WTC11 (cell line): ENCODE measurements around the gene NUP210L. TPM values are rescaled to one million over a fixed set of nuclear protein-coding genes. Genes with fewer than 3 reads are reported as not detected.

Experiments used
- ATAC-seq: fragments of 200-7000 bp; cut with Tn5 transposase; 2 replicates; pipeline ENCODE4 v1.10.0; 2021; ENCODE audit warnings: mild to moderate bottlenecking, moderate library complexity
- CTCF ChIA-PET: fragments of 300-600 bp; sonication (Branson Sonifier 250); formaldehyde crosslinking; loops from one replicate; lab custom pipeline; 2021; ENCODE audit warnings: antibody characterized with exemption; lab: Charles Lee
- POLR2A ChIA-PET: fragments of 350-600 bp; sonication (Branson Sonifier 250); formaldehyde crosslinking; loops from one replicate; lab custom pipeline; 2021; ENCODE audit warnings: antibody characterized with exemption; lab: Charles Lee
- DNase-seq: peaks from one replicate; pipeline ENCODE4 v3.0.0; 2021; ENCODE audit warnings: low spot score
- H3K27ac Mint-ChIP-seq: 2 replicates; pipeline ENCODE4 v1.8.0; 2021; ENCODE audit warnings: mixed read lengths
- H3K27me3 Mint-ChIP-seq: 2 replicates; pipeline ENCODE4 v1.8.0; 2021; ENCODE audit warnings: low read depth, mild to moderate bottlenecking, moderate library complexity, mixed read lengths
- H3K36me3 Mint-ChIP-seq: 2 replicates; pipeline ENCODE4 v1.8.0; 2021; ENCODE audit warnings: mixed read lengths
- H3K4me1 Mint-ChIP-seq: 2 replicates; pipeline ENCODE4 v1.8.0; 2022; ENCODE audit warnings: mixed read lengths
- H3K4me3 Mint-ChIP-seq: 2 replicates; pipeline ENCODE4 v1.8.0; 2021; ENCODE audit warnings: mild to moderate bottlenecking, moderate library complexity, mixed read lengths
- H3K9me3 Mint-ChIP-seq: 2 replicates; pipeline ENCODE4 v1.8.0; 2021; ENCODE audit warnings: mixed read lengths
- ATF3 ChIP-seq: sonication (generic); formaldehyde crosslinking; conservative IDR thresholded peaks from 2 replicates; pipeline ENCODE4 v1.8.1; 2022; ENCODE audit warnings: mild to moderate bottlenecking, missing genetic modification reagents
- ELF4 ChIP-seq: sonication (generic); formaldehyde crosslinking; IDR thresholded peaks from 2 replicates; pipeline ENCODE4 v1.8.1; 2022; ENCODE audit warnings: low read depth, mild to moderate bottlenecking, moderate library complexity, missing genetic modification reagents
- EMX1 ChIP-seq: fragments of 250-450 bp; sonication (Bioruptor Pico); IDR thresholded peaks from 2 replicates; pipeline ENCODE4 v1.8.0; 2021; ENCODE audit warnings: mild to moderate bottlenecking
- ETV6 ChIP-seq: sonication (generic); formaldehyde crosslinking; IDR thresholded peaks from 2 replicates; pipeline ENCODE4 v1.8.1; 2022; ENCODE audit warnings: mild to moderate bottlenecking, missing genetic modification reagents
- FOXP4 ChIP-seq: sonication (generic); formaldehyde crosslinking; IDR thresholded peaks from 2 replicates; pipeline ENCODE4 v1.8.0; 2022; ENCODE audit warnings: mild to moderate bottlenecking, missing genetic modification reagents
- MAX ChIP-seq: sonication (generic); formaldehyde crosslinking; IDR thresholded peaks from 2 replicates; pipeline ENCODE4 v1.8.0; 2022; ENCODE audit warnings: mild to moderate bottlenecking, missing genetic modification reagents
- MXD4 ChIP-seq: fragments of 250-450 bp; sonication (Bioruptor Pico); IDR thresholded peaks from 2 replicates; pipeline ENCODE4 v1.8.0; 2021; ENCODE audit warnings: mild to moderate bottlenecking, moderate library complexity, borderline replicate concordance
- OVOL2 ChIP-seq: fragments of 250-450 bp; sonication (Bioruptor Pico); IDR thresholded peaks from 2 replicates; pipeline ENCODE4 v1.9.0; 2021; ENCODE audit warnings: mild to moderate bottlenecking, borderline replicate concordance
- RELA ChIP-seq: sonication (generic); formaldehyde crosslinking; IDR thresholded peaks from 2 replicates; pipeline ENCODE4 v1.8.1; 2022; ENCODE audit warnings: missing genetic modification reagents, mild to moderate bottlenecking, borderline replicate concordance
- SMAD3 ChIP-seq: sonication (generic); formaldehyde crosslinking; IDR thresholded peaks from 2 replicates; pipeline ENCODE4 v1.8.0; 2022; ENCODE audit warnings: missing genetic modification reagents, mild to moderate bottlenecking, borderline replicate concordance
- SOX15 ChIP-seq: fragments of 250-450 bp; sonication (Bioruptor Pico); IDR thresholded peaks from 2 replicates; pipeline ENCODE4 v1.9.0; 2021; ENCODE audit warnings: mild to moderate bottlenecking
- SP1 ChIP-seq: sonication (generic); formaldehyde crosslinking; conservative IDR thresholded peaks from 2 replicates; pipeline ENCODE4 v1.8.1; 2022; ENCODE audit warnings: missing genetic modification reagents
- TP53 ChIP-seq: sonication (generic); formaldehyde crosslinking; IDR thresholded peaks from 2 replicates; pipeline ENCODE4 v1.8.1; 2023; ENCODE audit warnings: mild to moderate bottlenecking, missing genetic modification reagents
- ZNF219 ChIP-seq: sonication (generic); formaldehyde crosslinking; IDR thresholded peaks from 2 replicates; pipeline ENCODE4 v1.8.0; 2023; ENCODE audit warnings: missing genetic modification reagents, mild to moderate bottlenecking, borderline replicate concordance
- ZNF416 ChIP-seq: fragments of 250-450 bp; sonication (Bioruptor Pico); IDR thresholded peaks from 2 replicates; pipeline ENCODE4 v1.9.0; 2021; ENCODE audit warnings: mild to moderate bottlenecking, inconsistent platforms
- ZNF423 ChIP-seq: fragments of 250-450 bp; sonication (Bioruptor Pico); IDR thresholded peaks from 2 replicates; pipeline ENCODE4 v2.1.2; 2022; ENCODE audit warnings: mild to moderate bottlenecking, moderate library complexity
- ZNF671 ChIP-seq: fragments of 250-450 bp; sonication (Bioruptor Pico); IDR thresholded peaks from 2 replicates; pipeline ENCODE4 v1.8.0; 2021; ENCODE audit warnings: mild to moderate bottlenecking
- total RNA-seq: library from RNA; stranded (reverse); gene quantifications from 3 replicates; pipeline ENCODE4 v1.2.3, GENCODE V29; 2021
- TF ChIP-seq, protein P1 (sequence below): fragments of 200-600 bp; IDR thresholded peaks from 2 replicates; pipeline ENCODE4 v1.8.0; 2022; ENCODE audit warnings: antibody characterized with exemption
- TF ChIP-seq, protein P2 (sequence below): fragments of 250-450 bp; sonication (Bioruptor Pico); IDR thresholded peaks from 2 replicates; pipeline ENCODE4 v2.1.2; 2022; ENCODE audit warnings: mild to moderate bottlenecking, moderate library complexity
- TF ChIP-seq, protein P3 (sequence below): sonication (generic); formaldehyde crosslinking; IDR thresholded peaks from 2 replicates; pipeline ENCODE4 v1.8.1; 2022; ENCODE audit warnings: mild to moderate bottlenecking, moderate library complexity, missing genetic modification reagents
- TF ChIP-seq, protein P4 (sequence below): sonication (generic); formaldehyde crosslinking; IDR thresholded peaks from 2 replicates; pipeline ENCODE4 v1.8.1; 2023; ENCODE audit warnings: mild to moderate bottlenecking, moderate library complexity, missing genetic modification reagents
- TF ChIP-seq, protein P5 (sequence below): sonication (generic); formaldehyde crosslinking; IDR thresholded peaks from 2 replicates; pipeline ENCODE4 v1.8.1; 2023; ENCODE audit warnings: mild to moderate bottlenecking, missing genetic modification reagents, moderate library complexity

Gene NUP210L
- total RNA-seq, 1 experiment from 2014 or later = 0.02 TPM

GRCh38 chr1:153951801-153952200, 203.1 kb downstream of the NUP210L start:
- H3K36me3 Mint-ChIP-seq = peaks cover 38% of the 10 kb centered on the region
- no peaks in the 10 kb centered on the region for H3K9me3 Mint-ChIP-seq
- no peak for ATAC-seq
- H3K4me1 Mint-ChIP-seq = peaks cover 12% of the 10 kb centered on the region
- POLR2A ChIA-PET = no interaction called here
- no peak for DNase-seq
- no peaks in the 10 kb centered on the region for H3K27me3 Mint-ChIP-seq
- TF ChIP-seq FOXP4 (CRISPR knock-in tag) (no peak), SMAD3 (CRISPR knock-in tag) (no peak), SOX15 (no peak), ZNF219 (CRISPR knock-in tag) (no peak), MAX (CRISPR knock-in tag) (no peak), ZNF416 (CRISPR knock-in tag) (no peak), EMX1 (no peak), MXD4 (CRISPR knock-in tag) (no peak), ETV6 (CRISPR knock-in tag) (no peak)
- TF ChIP-seq, protein P1, sequence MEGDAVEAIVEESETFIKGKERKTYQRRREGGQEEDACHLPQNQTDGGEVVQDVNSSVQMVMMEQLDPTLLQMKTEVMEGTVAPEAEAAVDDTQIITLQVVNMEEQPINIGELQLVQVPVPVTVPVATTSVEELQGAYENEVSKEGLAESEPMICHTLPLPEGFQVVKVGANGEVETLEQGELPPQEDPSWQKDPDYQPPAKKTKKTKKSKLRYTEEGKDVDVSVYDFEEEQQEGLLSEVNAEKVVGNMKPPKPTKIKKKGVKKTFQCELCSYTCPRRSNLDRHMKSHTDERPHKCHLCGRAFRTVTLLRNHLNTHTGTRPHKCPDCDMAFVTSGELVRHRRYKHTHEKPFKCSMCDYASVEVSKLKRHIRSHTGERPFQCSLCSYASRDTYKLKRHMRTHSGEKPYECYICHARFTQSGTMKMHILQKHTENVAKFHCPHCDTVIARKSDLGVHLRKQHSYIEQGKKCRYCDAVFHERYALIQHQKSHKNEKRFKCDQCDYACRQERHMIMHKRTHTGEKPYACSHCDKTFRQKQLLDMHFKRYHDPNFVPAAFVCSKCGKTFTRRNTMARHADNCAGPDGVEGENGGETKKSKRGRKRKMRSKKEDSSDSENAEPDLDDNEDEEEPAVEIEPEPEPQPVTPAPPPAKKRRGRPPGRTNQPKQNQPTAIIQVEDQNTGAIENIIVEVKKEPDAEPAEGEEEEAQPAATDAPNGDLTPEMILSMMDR = no peak
- TF ChIP-seq, protein P2, sequence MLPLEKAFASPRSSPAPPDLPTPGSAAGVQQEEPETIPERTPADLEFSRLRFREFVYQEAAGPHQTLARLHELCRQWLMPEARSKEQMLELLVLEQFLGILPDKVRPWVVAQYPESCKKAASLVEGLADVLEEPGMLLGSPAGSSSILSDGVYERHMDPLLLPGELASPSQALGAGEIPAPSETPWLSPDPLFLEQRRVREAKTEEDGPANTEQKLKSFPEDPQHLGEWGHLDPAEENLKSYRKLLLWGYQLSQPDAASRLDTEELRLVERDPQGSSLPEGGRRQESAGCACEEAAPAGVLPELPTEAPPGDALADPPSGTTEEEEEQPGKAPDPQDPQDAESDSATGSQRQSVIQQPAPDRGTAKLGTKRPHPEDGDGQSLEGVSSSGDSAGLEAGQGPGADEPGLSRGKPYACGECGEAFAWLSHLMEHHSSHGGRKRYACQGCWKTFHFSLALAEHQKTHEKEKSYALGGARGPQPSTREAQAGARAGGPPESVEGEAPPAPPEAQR (CRISPR knock-in tag) = no peak
- TF ChIP-seq, protein P3, sequence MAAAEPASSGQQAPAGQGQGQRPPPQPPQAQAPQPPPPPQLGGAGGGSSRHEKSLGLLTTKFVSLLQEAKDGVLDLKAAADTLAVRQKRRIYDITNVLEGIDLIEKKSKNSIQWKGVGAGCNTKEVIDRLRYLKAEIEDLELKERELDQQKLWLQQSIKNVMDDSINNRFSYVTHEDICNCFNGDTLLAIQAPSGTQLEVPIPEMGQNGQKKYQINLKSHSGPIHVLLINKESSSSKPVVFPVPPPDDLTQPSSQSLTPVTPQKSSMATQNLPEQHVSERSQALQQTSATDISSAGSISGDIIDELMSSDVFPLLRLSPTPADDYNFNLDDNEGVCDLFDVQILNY (CRISPR knock-in tag) = no peak
- TF ChIP-seq, protein P4, sequence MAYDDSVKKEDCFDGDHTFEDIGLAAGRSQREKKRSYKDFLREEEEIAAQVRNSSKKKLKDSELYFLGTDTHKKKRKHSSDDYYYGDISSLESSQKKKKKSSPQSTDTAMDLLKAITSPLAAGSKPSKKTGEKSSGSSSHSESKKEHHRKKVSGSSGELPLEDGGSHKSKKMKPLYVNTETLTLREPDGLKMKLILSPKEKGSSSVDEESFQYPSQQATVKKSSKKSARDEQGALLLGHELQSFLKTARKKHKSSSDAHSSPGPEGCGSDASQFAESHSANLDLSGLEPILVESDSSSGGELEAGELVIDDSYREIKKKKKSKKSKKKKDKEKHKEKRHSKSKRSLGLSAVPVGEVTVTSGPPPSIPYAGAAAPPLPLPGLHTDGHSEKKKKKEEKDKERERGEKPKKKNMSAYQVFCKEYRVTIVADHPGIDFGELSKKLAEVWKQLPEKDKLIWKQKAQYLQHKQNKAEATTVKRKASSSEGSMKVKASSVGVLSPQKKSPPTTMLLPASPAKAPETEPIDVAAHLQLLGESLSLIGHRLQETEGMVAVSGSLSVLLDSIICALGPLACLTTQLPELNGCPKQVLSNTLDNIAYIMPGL (CRISPR knock-in tag) = no peak
- no peak overlapping the region for H3K27ac Mint-ChIP-seq
- CTCF ChIA-PET = no interaction called here
- H3K4me3 Mint-ChIP-seq = no peak overlapping the region

GRCh38 chr1:153951183-153951582, 203.7 kb downstream of the NUP210L start:
- Mint-ChIP-seq H3K4me1 (peaks cover 7% of the 10 kb centered on the region), H3K36me3 (peaks cover 38% of the 10 kb centered on the region), H3K27ac (no peak overlapping the region), H3K4me3 (no peak overlapping the region), H3K9me3 (no peaks in the 10 kb centered on the region), H3K27me3 (no peaks in the 10 kb centered on the region)
- DNase-seq = no peak
- POLR2A ChIA-PET = no interaction called here
- CTCF ChIA-PET = no interaction called here
- no peak for ATAC-seq
- TF ChIP-seq ELF4 (CRISPR knock-in tag) (no peak), ZNF671 (CRISPR knock-in tag) (no peak), TP53 (CRISPR knock-in tag) (no peak), ZNF423 (no peak), OVOL2 (no peak), RELA (CRISPR knock-in tag) (no peak), SP1 (CRISPR knock-in tag) (no peak), ATF3 (CRISPR knock-in tag) (no peak), MAX (CRISPR knock-in tag) (no peak)
- TF ChIP-seq, protein P5, sequence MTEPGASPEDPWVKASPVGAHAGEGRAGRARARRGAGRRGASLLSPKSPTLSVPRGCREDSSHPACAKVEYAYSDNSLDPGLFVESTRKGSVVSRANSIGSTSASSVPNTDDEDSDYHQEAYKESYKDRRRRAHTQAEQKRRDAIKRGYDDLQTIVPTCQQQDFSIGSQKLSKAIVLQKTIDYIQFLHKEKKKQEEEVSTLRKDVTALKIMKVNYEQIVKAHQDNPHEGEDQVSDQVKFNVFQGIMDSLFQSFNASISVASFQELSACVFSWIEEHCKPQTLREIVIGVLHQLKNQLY (CRISPR knock-in tag) = no peak
- TF ChIP-seq, protein P4 (CRISPR knock-in tag) = no peak
- TF ChIP-seq, protein P2 (CRISPR knock-in tag) = no peak
